CD14-positive monocyte (primary cell): Measurements from ENCODE around the gene METTL16. TPM values are rescaled to one million over a fixed set of nuclear protein-coding genes. Genes with fewer than 3 reads are reported as not detected.

Experiments
- DNase-seq, 3 donors: peaks; one replicate each; pipeline ENCODE4 v3.0.0-alpha.2; 2011 to 2022
- H2AFZ ChIP-seq: 2 replicates; pipeline ENCODE4 v1.6.0; 2012; ENCODE audit warnings: mild to moderate bottlenecking, low read depth, low read length, inconsistent platforms; ENCODE audit not compliant: insufficient read depth, poor library complexity, severe bottlenecking
- H3K27ac ChIP-seq, 2 donors: 1 replicate in 1 of 2; 2 replicates in 1 of 2; pipeline ENCODE4 v1.5.1; 2012 to 2013; ENCODE audit warnings: low read length in 2 of 2, control low read depth in 1 of 2, inconsistent platforms in 1 of 2, low read depth in 1 of 2, mild to moderate bottlenecking in 1 of 2
- H3K27me3 ChIP-seq, 2 donors: one replicate each; pipeline versions ENCODE4 v1.6.0 to v1.6.1; 2011 to 2013; ENCODE audit warnings: low read length in 2 of 2; ENCODE audit not compliant: control insufficient read depth in 2 of 2, insufficient read depth in 2 of 2
- H3K36me3 ChIP-seq, 2 donors: replicated peaks in 1 of 2; 1 replicate in 1 of 2; 2 replicates in 1 of 2; pipeline versions ENCODE4 v1.5.1 to v1.6.1; 2012 to 2013; ENCODE audit warnings: low read length in 2 of 2, control low read depth in 1 of 2, inconsistent platforms in 1 of 2, mild to moderate bottlenecking in 1 of 2; ENCODE audit not compliant: insufficient read depth in 2 of 2, control insufficient read depth in 1 of 2
- H3K4me1 ChIP-seq, 2 donors: 1 replicate in 1 of 2; 2 replicates in 1 of 2; pipeline versions ENCODE4 v1.5.1 to v1.6.1; 2012 to 2013; ENCODE audit warnings: low read length in 2 of 2, control low read depth in 1 of 2, inconsistent platforms in 1 of 2, mild to moderate bottlenecking in 1 of 2, moderate library complexity in 1 of 2; ENCODE audit not compliant: insufficient read depth in 2 of 2, control insufficient read depth in 1 of 2
- H3K4me2 ChIP-seq: replicated peaks from 2 replicates; pipeline ENCODE3; 2012; ENCODE audit warnings: low read length, moderate library complexity, mild to moderate bottlenecking; ENCODE audit not compliant: poor library complexity, severe bottlenecking; ENCODE audit errors: extremely low read depth
- H3K4me3 ChIP-seq, 3 experiments: fragments of 200-600 bp in 1 of 3; sonication (generic) in 1 of 3; replicated peaks in 1 of 3; 1 replicate in 2 of 3; 2 replicates in 1 of 3; pipeline ENCODE4 v1.5.1; 2011 to 2013; ENCODE audit warnings: low read length in 3 of 3, mild to moderate bottlenecking in 3 of 3, control low read depth in 2 of 3, low read depth in 2 of 3, inconsistent platforms in 1 of 3, moderate library complexity in 1 of 3
- H3K79me2 ChIP-seq: 2 replicates; pipeline ENCODE4 v1.6.0; 2012; ENCODE audit warnings: mild to moderate bottlenecking, control low read depth, inconsistent platforms, low read length, moderate library complexity; ENCODE audit not compliant: insufficient read depth
- H3K9ac ChIP-seq: 2 replicates; pipeline ENCODE4 v1.6.0; 2017; ENCODE audit warnings: low read length, mild to moderate bottlenecking; ENCODE audit not compliant: insufficient read depth, poor library complexity, severe bottlenecking
- H3K9me3 ChIP-seq, 2 donors: replicated peaks in 1 of 2; 1 replicate in 1 of 2; 2 replicates in 1 of 2; pipeline versions ENCODE4 v1.5.1 to v1.6.1; 2012 to 2013; ENCODE audit warnings: low read length in 2 of 2, control low read depth in 1 of 2; ENCODE audit not compliant: control insufficient read depth in 1 of 2, insufficient read depth in 1 of 2
- H4K20me1 ChIP-seq: 2 replicates; pipeline ENCODE4 v1.6.0; 2012; ENCODE audit warnings: mild to moderate bottlenecking, low read length, control low read depth, moderate library complexity; ENCODE audit not compliant: insufficient read depth
- H3K27ac Mint-ChIP-seq, 7 donors: one replicate each; pipeline ENCODE4 v1.8.0; 2020; ENCODE audit warnings: mild to moderate bottlenecking in 7 of 7, mixed read lengths in 7 of 7, moderate library complexity in 6 of 7, inconsistent platforms in 2 of 7
- H3K27me3 Mint-ChIP-seq, 3 donors: one replicate each; pipeline ENCODE4 v1.8.0; 2021 to 2022; ENCODE audit warnings: low read depth in 3 of 3, mild to moderate bottlenecking in 3 of 3, mixed read lengths in 3 of 3, moderate library complexity in 3 of 3, inconsistent platforms in 1 of 3
- H3K36me3 Mint-ChIP-seq, 2 donors: one replicate each; pipeline ENCODE4 v1.8.0; 2020; ENCODE audit warnings: mixed read lengths in 2 of 2, inconsistent platforms in 1 of 2, mild to moderate bottlenecking in 1 of 2
- H3K4me1 Mint-ChIP-seq: one replicate; pipeline ENCODE4 v1.8.0; 2020; ENCODE audit warnings: mild to moderate bottlenecking, mixed read lengths
- H3K4me3 Mint-ChIP-seq, 2 donors: one replicate each; pipeline ENCODE4 v1.8.0; 2020; ENCODE audit warnings: mild to moderate bottlenecking in 2 of 2, mixed read lengths in 2 of 2, moderate library complexity in 1 of 2
- H3K9me3 Mint-ChIP-seq, 7 donors: one replicate each; pipeline ENCODE4 v1.8.0; 2020 to 2022; ENCODE audit warnings: mixed read lengths in 7 of 7, mild to moderate bottlenecking in 6 of 7, moderate library complexity in 6 of 7, inconsistent platforms in 2 of 7
- WGBS: methylation state at CpG from one replicate; pipeline ENCODE4 v1.1.5; 2013; ENCODE audit warnings: missing lambda C conversion rate; ENCODE audit not compliant: insufficient coverage; 5-methylcytosine and 5-hydroxymethylcytosine counted together
- intact Hi-C, 2 donors: fragments of 100-400 bp; cut with micrococcal nuclease; formaldehyde crosslinking; loops; one replicate each; pipeline versions ENCODE4 v1.15.0 to v1.15.1; 2023
- polyA plus RNA-seq, 3 donors: library from polyadenylated mRNA; depleted of rRNA in 1 of 3; unstranded in 2 of 3; stranded (reverse) in 1 of 3; fragments of 300-500 nt in 2 of 3; fragments of >200 nt in 1 of 3; fragmentation: Illumina TruSeq in 2 of 3; gene quantifications; 1 replicate in 2 of 3; 2 replicates in 1 of 3; pipeline ENCODE4 v1.2.3, GENCODE V29; 2012 to 2021
- TF ChIP-seq, protein P1 (sequence below): fragments of 200-600 bp; IDR thresholded peaks from one replicate; pipeline ENCODE4 v1.8.0; 2022; ENCODE audit warnings: antibody characterized with exemption, mild to moderate bottlenecking

The METTL16 gene
- polyA plus RNA-seq, 3 donors = 3.0 to 8.0 (median 4.7) TPM

DNA sequence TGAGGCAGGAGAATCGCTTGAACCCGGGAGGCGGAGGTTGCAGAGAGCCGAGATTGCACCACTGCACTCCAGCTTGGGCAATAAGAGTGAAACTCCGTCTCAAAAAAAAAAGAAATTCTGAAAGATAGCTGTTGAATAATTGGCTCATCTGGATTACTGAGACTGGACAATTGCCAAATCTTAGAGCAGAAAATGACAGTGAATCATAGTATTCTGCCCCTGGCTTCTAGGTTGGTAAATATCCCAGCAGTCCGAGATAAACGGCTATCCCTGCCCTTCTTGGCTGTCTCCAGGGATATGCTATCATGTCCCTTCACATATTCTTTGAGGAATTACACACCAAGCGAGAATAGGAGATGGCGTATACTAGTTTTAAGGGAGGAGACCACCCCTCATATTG, 35.5 kb upstream of the METTL16 start:
- no peak overlapping the region for H3K27ac ChIP-seq
- peak; percentile 3 to 23 (median 15) for DNase-seq
- no peaks in the 10 kb centered on the region for H3K9me3 ChIP-seq
- H3K36me3 ChIP-seq = no peaks in the 10 kb centered on the region
- no peaks in the 10 kb centered on the region for H3K36me3 Mint-ChIP-seq
- H2AFZ ChIP-seq = no peak overlapping the region
- no peak overlapping the region for H3K4me2 ChIP-seq
- peaks cover 9 to 15% (median 15%) of the 10 kb centered on the region in 3 donors for H3K27me3 Mint-ChIP-seq
- 69% methylated on average over 5 of the region's 9 CpGs for WGBS
- no peak overlapping the region for H3K9ac ChIP-seq
- H3K4me3 ChIP-seq = no peak overlapping the region
- peaks cover 3% of the 10 kb centered on the region in 2 donors for H3K4me1 ChIP-seq
- H3K27ac Mint-ChIP-seq = peak overlapping the region in 1 of 7 donors; percentile 30
- peaks cover 7% of the 10 kb centered on the region for H3K4me1 Mint-ChIP-seq
- TF ChIP-seq, protein P1, sequence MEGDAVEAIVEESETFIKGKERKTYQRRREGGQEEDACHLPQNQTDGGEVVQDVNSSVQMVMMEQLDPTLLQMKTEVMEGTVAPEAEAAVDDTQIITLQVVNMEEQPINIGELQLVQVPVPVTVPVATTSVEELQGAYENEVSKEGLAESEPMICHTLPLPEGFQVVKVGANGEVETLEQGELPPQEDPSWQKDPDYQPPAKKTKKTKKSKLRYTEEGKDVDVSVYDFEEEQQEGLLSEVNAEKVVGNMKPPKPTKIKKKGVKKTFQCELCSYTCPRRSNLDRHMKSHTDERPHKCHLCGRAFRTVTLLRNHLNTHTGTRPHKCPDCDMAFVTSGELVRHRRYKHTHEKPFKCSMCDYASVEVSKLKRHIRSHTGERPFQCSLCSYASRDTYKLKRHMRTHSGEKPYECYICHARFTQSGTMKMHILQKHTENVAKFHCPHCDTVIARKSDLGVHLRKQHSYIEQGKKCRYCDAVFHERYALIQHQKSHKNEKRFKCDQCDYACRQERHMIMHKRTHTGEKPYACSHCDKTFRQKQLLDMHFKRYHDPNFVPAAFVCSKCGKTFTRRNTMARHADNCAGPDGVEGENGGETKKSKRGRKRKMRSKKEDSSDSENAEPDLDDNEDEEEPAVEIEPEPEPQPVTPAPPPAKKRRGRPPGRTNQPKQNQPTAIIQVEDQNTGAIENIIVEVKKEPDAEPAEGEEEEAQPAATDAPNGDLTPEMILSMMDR = no peak
- H4K20me1 ChIP-seq = no peaks in the 10 kb centered on the region
- no peaks in the 10 kb centered on the region for H3K27me3 ChIP-seq
- H3K79me2 ChIP-seq = no peaks in the 10 kb centered on the region
- no peak overlapping the region for H3K4me3 Mint-ChIP-seq
- intact Hi-C loops = no loop called here
- peaks cover 0 to 4% (median 0%) of the 10 kb centered on the region in 7 donors for H3K9me3 Mint-ChIP-seq

DNA sequence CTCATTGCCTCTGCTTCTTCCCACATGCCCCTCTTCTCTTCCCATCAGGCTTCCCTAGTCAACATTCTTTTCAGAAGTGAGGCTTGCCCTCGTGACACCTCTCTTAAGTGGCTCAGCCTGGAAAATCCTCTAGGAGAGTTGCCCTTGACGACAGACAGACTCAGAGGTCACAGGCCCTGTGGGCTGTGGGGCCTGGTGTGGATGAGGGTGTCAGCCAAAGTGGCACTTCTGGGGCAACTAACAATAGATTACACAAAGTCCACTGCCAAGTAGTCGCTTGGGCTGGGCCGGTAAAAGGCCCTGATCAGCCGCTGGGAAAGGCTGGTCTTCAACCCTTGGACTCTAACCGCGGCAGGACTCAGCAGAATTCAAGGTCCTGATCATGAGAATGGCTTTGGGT, 33.7 kb upstream of the METTL16 start:
- Mint-ChIP-seq H3K4me3 (no peak overlapping the region), H3K4me1 (peaks cover 8% of the 10 kb centered on the region), H3K27ac (peak overlapping the region in 1 of 7 donors; percentile 37), H3K9me3 (peaks cover 0 to 4% (median 0%) of the 10 kb centered on the region in 7 donors), H3K27me3 (peaks cover 4 to 9% (median 8%) of the 10 kb centered on the region in 3 donors), H3K36me3 (no peaks in the 10 kb centered on the region)
- TF ChIP-seq, protein P1 = no peak
- DNase-seq = no peak
- no peak overlapping the region for H3K9ac ChIP-seq
- H3K36me3 ChIP-seq = no peaks in the 10 kb centered on the region
- 97% methylated on average over 5 of the region's 7 CpGs for WGBS
- intact Hi-C loops = no loop called here
- H3K4me3 ChIP-seq = no peak overlapping the region
- no peak overlapping the region for H2AFZ ChIP-seq
- no peaks in the 10 kb centered on the region for H3K27me3 ChIP-seq
- no peak overlapping the region for H3K27ac ChIP-seq
- H3K4me2 ChIP-seq = no peak overlapping the region
- no peaks in the 10 kb centered on the region for H3K79me2 ChIP-seq
- H3K4me1 ChIP-seq = peaks cover 3 to 5% of the 10 kb centered on the region in 2 donors
- no peaks in the 10 kb centered on the region for H3K9me3 ChIP-seq
- no peaks in the 10 kb centered on the region for H4K20me1 ChIP-seq
